CD4-positive, alpha-beta T cell treated with Interleukin-15 for 4 hours (primary cell): Measurements from ENCODE around the gene B3GALT6.

Experiments
- DNase-seq: peaks from one replicate; pipeline ENCODE4 v3.0.0-alpha.2; 2020; ENCODE audit warnings: low spot score

The B3GALT6 gene

GRCh38 chr1:1216770-1217620, 15.0 kb upstream of the B3GALT6 start:
- peak; percentile 77 for DNase-seq

DNA sequence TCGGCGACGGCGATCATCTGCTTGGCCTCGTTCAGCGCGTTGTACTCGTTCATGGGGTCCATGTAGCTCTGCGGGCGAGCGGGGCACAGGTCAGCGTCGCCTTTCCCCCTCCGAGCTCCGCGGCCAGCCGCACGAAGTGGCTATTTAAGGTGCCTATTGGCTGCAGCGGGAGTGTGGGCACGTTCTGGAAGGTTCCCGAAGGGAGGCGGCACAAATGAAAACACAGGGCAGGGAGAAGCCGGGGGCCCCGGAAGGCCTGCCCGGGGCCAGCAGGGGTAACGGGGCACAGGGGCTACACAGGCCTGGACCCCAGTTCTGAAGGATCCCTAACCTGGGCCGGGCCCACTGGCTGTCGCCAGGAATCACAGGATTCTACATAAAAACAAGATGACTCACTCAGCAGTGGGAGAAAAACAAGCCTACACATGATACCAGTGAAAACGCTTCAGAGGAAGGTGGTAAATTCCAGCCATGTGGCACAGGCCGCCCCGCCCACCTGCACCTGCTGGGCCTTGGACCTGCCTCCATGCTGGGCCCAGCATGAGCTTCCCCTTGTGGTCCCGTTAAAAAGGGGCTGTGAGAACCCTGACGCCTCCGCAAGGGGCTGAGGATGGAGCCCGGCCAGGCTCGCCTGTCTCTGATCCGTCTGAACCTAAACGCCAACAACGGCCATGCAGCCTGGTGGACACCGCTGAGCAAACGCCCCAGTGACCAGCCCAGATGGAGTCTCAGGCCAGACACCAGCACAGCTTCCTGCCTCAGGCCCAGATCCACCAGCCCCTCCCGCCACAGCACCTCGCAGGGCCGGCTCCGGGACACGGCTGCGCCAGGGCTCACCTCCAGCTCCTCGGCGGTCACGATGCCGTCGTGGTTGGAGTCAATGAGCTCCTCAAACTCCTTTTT, 14.2 kb upstream of the B3GALT6 start:
- peak; percentile 53 for DNase-seq

DNA sequence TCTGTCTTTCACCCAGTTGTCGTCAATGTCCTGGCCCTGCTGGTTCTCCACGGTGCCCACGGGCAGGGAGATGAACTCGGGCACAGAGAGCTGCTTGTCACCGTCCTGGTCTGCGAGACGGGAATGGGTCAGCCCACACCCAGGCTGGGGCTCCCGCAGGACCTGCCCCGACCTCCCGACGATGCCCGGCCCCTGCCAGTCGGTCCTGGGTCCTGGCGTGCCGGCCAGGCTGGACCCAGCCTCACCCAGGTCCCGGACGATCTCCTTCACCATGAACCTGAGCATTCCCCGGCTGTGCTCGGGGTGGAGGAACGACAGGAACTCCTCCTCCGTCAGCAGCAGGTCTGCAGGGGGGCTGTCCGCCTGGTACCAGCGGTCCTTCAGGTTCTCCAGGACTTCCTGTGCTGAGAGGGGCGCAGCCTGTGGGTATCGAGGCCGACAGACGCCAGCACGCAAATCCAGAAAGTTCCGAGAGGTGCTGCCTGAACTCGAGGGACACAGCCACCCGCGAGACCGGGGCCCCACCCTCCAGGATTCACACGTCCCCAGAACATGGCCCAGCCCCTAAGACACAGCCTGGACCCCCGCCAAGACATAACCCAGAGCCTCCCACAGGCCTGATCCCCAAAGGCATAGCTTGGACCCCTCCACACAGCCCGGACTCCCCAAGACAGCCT, 13.4 kb upstream of the B3GALT6 start:
- no peak for DNase-seq

GRCh38 chr1:1219341-1219740, 12.7 kb upstream of the B3GALT6 start:
- peak; percentile 60 for DNase-seq

GRCh38 chr1:1220197-1220596, 11.8 kb upstream of the B3GALT6 start:
- DNase-seq = no peak

- DNase-seq = no peak
Observed at GRCh38 chr1:1221887-1222574, 10.0 kb upstream of the B3GALT6 start.

GRCh38 chr1:1222575-1223225, 9.3 kb upstream of the B3GALT6 start:
- no peak for DNase-seq

DNA sequence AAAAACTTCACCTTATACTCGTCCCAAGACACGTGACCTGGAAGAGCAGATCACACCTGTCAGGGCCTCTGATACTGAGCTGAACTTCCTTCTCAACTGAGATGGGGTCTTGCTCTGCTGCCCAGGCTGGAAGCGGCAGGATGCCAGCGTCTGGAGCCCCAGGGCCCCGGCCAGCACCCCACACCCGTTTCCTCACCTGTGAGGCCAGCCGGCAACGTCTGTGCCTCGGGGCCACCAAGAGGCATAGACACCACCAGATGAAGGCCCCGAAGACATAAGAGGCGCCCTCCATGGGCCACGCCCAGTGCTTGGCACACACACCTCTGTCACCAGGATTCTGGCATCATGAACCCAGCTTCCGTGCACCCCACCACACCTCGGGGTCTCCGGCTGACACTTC, 8.7 kb upstream of the B3GALT6 start:
- no peak for DNase-seq

- no peak for DNase-seq
Observed at GRCh38 chr1:1223891-1224290, 8.1 kb upstream of the B3GALT6 start.

- DNase-seq = no peak
Observed at GRCh38 chr1:1225238-1225845, 6.7 kb upstream of the B3GALT6 start.

GRCh38 chr1:1225913-1226312, 6.1 kb upstream of the B3GALT6 start:
- no peak for DNase-seq

DNA sequence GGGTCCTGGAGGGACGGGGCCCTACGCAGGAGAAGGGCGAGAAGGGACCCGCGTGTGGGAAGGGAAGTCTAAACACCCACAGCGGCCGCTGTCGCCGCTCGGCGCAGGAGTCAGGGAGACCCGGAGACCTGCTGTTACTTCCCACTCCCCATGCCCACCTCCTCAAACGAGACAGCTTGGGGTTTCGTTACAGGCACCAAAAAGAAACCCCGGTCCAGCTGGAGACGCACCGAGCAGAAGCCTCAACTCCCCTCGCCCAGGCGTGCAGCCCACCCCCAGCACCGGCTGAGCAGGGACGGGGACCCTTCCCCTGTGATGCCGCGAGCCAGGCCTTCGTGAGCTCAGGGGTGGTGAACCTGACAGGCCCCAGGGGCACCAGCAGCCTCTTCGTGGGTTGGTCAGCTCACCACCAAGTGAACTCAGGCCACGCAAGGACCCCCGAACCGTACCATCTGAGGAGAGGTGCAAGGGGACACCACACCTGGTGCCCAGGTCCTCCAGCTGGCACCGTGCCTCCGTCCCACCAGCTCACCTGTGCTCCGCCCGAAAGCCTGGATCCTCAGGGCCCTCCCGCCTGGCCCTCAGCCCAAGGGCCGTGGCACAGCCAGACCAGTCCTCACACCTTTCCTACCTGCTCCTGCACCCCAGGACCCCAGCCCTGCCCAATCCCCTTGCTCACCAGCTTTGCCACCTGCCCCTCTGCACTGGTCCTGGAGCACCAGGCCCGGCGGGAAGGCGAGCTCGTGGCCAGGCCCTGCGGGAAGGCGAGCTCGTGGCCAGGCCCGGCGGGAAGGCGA, 5.3 kb upstream of the B3GALT6 start:
- DNase-seq = no peak

- no peak for DNase-seq
Observed at GRCh38 chr1:1227386-1227785, 4.7 kb upstream of the B3GALT6 start.

DNA sequence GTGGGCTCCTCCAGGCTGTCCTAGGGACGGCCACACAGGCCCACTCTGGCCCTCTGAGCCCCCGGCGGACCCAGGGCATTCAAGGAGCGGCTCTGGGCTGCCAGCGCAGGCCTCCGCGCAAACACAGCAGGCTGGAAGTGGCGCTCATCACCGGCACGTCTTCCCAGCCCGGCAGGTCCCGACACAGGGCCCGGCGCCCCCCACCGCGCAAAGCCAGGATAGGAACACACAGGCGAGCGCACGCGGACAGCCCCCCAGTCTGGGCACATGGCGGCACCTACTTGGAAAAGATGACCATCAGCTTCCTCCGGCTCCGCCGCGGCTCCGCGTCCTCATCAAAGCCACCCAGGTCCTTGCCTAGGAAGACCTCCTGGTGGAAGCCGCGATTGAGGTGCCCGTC, 3.9 kb upstream of the B3GALT6 start:
- no peak for DNase-seq

- DNase-seq = no peak
Observed at GRCh38 chr1:1228596-1229321, 3.3 kb upstream of the B3GALT6 start.

DNA sequence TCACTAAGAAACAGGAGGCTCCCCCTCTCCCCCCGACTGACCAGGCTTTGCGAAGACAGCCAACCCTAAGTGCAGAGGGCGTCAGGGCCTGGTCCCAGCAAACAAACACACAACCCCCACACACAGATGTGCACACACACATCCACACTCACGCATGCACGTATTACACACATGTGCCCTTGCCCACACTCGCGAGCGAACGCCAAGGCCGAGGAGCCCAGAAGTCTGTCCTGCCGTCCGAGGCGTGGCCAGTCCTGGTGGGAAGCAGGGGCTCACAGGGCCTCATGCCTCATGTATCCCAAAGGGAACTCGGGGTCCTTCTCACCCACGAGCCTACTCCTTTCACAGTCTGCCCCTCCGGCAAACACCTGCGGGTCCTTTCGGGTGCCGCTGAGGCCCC, 2.3 kb upstream of the B3GALT6 start:
- no peak for DNase-seq

- DNase-seq = no peak
Observed at GRCh38 chr1:1230656-1231399, 1.2 kb upstream of the B3GALT6 start.

GRCh38 chr1:1231400-1232207, 433 bp upstream of the B3GALT6 start, which contains the start of gene SDF4:
Gene SDF4, minus strand, starts transcription at chr1:1232001. Its CDS starts 3,229 bp downstream, at chr1:1228772.
- peak; percentile 97 for DNase-seq
